RPMI8226 (cell line): ENCODE results near the gene PKP1.

Source experiments
- DNase-seq: peaks from one replicate; pipeline ENCODE4 v3.0.0-alpha.2; 2015

Gene PKP1

DNA sequence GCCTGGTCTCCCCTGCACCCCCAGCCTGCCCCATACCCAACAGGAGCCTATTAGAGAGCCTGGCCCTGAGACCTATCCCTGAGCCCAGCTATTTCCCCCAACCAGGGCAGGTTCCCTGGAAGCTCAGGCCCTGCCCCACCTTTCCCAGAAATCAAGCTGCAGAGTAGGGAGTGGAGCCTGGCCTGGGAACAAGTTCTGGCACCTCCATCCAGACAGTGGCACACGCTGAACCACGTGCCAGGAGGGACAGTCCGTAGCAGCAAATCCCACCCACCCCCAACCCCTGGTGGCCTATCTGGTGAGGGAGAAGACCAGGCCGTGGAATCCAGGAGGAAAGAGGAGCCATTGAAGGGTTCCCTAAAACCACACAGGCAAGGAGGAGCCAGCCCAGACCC is 71.6 kb downstream of the PKP1 start:
- no peak for DNase-seq

GRCh38 chr1:201355471-201355870 is 72.2 kb downstream of the PKP1 start:
- DNase-seq = no peak

DNA sequence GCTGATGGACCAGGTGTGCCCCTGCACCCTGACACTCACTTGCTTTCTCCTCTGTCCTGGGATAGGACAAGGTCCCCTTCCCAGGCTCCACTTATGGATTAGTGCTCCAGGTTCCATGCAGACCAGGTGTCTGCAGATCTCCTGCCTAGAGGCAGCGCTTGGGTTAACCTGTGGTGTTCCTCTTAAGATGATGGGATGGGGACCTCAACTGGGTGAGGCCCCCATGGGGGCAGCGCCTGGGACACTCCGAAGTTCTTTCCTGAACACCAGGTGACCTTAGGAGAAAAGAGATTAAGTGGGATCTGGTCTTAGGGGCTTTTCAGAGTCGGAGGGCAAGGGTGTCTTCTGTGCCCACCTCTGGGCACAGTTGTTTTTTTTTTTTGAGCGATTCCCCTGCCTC is 72.9 kb downstream of the PKP1 start:
- DNase-seq = no peak

- DNase-seq = no peak
Observed at GRCh38 chr1:201356701-201357100, 73.4 kb downstream of the PKP1 start.

DNA sequence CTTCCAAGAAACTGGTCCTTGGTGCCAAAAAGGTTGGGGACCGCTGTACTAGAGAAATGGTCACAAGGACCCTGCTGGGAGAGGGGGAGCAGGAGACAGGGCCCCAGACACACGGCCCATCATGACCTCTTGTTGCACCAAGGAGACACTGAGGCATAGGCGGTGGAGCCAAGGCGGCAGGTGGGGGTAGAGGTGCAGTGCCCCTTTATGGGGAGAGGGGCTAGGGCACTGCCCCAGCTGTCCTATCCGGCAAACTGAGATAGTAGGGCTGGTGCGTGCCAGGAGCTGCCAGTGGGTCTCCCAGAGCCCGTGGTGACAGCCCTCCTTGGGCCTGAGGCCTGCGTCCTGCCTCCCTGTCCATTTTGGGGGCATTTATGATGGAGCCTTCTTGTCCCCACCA is 73.9 kb downstream of the PKP1 start:
- no peak for DNase-seq

DNA sequence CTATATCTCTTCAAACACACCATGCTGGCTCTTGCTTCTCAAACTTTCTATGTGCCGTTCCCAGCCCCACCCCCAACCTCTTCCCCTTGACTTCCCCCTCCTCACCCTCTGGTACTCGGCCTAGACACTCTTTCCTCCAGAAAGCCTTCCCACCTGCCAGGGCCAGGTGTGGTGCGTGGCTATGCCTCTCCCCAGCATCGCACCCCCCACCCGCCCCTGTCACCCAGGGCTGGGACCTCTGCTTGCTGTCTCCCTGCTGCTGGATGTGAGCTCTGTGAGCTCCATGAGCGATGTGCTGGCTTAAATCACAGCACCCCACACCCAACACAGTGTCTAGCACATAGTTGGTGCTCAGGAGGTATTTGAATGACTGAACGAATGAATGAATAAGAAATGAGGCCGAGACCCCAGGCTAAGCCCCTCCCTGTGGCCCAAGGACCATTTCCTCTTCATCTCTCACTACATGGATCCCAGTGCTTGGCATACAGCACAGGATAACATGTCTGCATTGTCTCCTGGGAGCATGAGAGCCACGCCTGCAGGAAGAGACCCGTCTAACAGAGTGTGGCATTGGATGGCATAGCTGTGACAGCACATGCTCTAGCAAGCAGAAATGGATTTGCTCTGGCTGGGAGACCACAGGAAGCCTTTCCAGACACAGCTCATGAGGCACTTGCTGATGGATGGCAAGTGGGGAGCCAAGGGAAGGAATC is 74.5 kb downstream of the PKP1 start:
- DNase-seq = no peak

GRCh38 chr1:201358596-201358995 is 75.3 kb downstream of the PKP1 start:
- no peak for DNase-seq

DNA sequence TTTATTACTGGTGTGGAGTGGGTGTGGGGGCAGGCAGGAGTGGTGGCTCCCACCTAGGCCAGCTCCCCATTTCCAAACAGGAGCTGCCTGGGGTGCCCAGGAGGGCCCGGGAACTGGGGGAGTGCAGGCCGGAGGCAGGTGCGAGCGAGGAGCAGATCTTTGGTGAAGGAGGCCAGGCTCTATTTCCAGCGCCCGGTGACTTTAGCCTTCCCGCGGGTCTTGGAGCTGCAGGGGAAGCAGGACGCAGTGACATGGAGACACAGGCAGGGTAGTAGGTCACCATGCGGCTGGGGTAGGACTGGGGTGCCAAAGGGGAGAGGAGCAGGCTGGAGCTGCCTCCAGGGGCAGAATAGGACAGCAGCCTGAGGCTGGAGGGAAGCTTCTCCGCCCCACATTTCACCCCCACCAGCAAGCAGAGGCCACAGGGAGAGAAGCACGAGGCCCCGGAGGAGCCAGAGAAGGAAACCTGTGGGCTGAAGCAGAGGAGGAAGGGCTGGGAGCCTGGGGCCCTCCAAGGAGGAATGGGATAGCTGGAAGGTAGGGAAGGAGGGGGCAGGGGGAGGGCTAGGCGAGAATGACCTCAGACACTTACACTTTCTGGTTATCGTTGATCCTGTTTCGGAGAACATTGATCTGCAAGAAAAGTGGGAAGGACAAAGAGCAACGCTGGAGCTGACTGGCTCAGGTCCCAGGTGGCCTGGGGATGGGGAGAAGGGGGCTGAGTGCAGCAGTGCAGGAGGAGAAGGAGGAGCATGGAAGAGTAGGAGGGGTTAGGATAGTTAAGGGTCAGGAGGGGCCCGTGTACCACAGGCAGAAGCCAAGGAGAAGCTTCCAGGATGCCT is 75.9 kb downstream of the PKP1 start:
- DNase-seq = no peak

DNA sequence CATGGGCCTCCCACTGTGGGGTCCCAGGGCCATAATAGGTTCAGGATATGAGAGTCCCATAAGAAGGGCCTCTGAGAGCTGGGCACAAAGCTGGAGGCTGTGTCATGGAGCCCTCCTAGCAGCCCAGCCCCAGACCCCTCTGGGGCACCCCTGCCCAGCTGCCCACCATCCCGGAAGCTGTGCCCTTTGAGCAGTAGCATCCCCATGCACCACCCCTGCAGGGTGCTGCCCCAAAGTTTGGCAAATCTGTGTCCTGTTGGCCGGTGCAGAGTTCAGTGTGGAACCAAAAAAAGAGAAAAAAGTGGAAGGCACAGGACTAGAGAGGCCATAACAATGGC is 76.5 kb downstream of the PKP1 start:
- DNase-seq = no peak

DNA sequence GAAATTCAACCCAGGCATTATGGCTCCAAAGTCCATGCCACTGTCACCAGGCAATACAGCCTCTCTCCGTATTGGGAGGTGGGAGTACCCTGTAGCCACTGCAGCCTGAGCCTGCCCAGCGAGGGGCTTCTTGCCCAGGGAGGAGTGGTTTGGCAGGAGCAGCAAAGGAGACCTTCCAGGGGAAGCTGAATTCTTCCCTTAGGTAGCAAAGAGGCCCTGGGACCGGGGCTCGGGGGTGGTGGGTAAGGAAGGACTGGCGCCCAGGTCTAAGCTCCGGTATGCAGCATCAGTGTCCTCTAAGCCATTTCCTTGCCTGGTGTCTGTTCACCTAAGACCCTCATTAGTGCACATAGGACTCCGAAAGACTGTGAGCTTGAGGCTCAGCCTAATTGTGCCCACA is 77.2 kb downstream of the PKP1 start:
- DNase-seq = no peak

DNA sequence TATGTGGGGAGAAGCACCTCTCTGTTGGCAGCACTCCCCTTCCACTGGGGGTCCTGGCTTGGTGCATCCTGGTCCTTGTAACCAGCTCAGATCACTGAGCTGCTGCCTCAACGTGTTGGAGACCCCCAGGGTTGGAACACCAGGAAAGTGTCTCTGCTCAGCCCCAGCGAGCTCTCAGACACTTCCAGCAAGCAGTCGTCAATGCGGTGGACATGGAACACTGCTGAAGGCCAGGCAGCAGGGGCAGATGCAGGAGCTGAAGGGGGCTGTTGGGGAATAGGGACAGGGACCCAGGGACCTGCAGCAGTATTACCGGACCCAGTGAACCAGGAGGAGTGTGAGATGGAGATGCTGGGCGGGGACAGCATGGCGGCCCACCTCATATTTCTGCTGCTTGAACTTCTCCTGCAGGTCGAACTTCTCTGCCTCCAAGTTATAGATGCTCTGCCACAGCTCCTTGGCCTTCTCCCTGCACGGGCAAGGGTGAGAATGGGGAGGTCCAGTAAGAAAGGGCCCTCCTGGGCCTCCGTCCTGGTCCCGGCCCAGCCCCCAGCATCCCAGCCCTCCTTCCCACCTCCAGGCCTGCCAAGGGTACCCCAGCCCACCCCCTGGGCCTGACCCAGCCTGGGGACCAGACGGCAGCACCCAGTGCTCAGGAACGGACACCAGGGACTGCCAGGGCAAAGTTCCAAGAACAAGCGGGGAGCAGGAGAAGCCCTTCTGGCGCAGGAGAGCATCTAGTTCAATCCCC is 77.8 kb downstream of the PKP1 start:
- DNase-seq = no peak

- DNase-seq = peak; percentile 68
Observed at GRCh38 chr1:201361652-201362504, 78.6 kb downstream of the PKP1 start.

- no peak for DNase-seq
Observed at GRCh38 chr1:201362906-201363305, 79.6 kb downstream of the PKP1 start.

DNA sequence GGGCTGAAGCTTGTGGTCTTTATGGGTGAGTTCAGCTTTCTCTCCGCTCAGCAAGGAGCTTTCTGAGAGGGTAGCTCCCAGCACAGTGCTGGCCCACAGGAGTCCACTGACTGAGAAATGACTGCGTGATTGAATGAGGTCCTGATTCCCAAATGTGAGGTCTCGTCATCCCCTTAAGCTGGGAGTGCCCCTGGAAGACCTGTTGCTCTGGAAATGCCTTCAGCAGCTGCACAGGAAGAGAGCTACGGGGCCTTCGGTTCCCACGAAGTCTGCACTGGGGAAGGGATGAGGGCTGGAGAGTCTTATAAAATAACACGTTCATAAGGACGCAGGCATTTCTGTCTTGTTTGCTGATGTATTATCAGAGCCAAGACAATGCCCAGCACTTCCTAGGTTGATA is 80.2 kb downstream of the PKP1 start:
- DNase-seq = no peak

DNA sequence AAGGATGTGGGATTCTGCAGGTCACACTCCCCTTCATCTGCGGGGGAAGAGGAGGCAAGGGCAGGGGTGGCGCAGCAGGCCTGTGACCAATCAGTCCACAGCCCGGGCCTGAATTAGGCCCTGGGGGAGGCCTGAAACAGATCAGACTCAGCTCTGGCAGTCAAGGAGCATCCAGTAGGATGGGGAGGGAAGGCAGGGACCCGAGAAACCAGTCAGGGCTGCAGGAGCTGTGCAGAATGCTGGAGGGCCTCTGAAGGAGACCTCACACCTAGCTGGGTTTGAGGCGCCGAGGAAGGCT is 81.5 kb downstream of the PKP1 start:
- DNase-seq = no peak

- no peak for DNase-seq
Observed at GRCh38 chr1:201365251-201365650, 81.9 kb downstream of the PKP1 start.

GRCh38 chr1:201366696-201367095 is 83.4 kb downstream of the PKP1 start:
- no peak for DNase-seq

DNA sequence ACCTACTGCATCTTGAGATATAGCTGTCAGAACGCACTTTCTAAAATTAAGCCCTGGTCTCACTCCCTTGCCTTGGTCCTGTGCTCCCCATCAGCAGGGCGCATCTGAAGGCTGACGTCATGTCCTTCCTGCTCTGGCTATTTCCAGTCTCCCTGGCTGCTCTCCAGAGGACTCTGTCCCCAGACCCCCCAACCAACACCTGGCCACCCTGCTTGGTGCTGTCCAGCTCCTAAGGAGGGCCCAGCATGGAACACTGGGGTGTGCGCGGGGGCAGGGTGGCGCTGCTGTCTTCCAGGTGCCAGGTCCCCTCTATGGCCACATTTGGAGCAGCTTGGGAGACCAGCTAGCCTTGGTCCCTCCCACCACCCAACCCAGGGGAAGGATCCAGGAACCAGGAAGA is 85.9 kb downstream of the PKP1 start:
- DNase-seq = no peak

GRCh38 chr1:201370500-201370899 is 87.2 kb downstream of the PKP1 start:
- DNase-seq = no peak

DNA sequence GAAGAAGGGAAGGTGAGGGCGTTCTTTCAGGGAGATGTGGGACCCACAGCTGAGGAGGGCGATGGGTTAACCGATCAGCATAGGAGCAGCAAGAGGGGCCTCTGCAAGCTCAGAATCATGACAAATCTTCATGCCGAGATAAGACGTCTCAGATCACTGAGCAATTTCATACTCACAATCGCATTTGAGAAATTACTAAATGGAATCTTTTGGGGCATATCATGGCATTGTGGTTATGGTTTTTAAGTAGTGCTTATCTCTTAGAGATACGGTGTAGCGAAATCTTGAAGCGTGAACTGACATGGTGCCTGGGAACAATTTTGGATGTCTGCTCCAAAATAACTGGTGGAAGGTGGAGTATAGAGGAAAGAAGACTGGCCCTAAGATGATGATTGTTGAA is 88.0 kb downstream of the PKP1 start:
- no peak for DNase-seq

- DNase-seq = no peak
Observed at GRCh38 chr1:201371792-201372191, 88.5 kb downstream of the PKP1 start.

DNA sequence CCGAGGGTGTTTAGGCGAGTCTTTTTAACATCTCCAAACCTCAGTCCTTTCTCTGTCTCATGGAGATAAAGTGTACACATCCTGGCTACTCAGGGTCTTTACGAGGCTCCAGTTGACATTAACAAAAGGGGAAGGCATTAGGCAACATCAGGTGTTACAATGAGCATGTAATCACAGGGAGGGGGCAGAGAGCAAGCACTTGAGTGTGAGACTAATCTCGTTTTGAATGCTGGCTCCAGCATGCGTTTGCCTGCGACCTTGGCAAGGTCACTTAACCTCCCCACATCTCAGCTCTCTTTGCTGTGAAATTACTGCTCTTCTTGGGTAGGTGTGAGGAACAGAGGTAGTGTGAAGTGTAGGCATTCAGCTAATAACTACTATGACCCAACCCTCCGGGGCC is 91.1 kb downstream of the PKP1 start:
- DNase-seq = no peak

DNA sequence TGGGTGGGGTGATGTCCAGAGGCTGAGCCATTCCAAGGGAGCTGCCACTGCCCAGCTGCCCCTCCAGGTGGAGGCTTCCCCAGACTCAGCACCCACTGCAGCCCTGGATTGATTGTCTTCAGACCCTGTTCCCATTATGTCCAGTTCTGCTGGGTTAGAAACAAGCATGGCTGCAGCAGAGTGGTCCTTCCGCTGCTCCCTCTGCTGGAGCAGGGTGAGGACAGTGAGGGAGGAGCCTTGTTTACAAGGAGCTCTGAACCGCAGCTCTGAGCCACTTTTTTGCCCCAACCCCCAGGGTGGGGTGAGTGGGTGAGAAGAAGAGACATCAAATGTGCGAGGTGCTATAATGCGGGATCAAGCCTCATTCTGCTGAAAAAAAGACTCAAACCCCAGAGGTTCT is 91.9 kb downstream of the PKP1 start:
- no peak for DNase-seq
